Fibroblast of skin of abdomen (primary cell): Measurements from ENCODE around the gene TTC31.

Experiments
- DNase-seq: peaks from one replicate; pipeline ENCODE4 v3.0.0-alpha.2; 2013

The TTC31 gene

DNA sequence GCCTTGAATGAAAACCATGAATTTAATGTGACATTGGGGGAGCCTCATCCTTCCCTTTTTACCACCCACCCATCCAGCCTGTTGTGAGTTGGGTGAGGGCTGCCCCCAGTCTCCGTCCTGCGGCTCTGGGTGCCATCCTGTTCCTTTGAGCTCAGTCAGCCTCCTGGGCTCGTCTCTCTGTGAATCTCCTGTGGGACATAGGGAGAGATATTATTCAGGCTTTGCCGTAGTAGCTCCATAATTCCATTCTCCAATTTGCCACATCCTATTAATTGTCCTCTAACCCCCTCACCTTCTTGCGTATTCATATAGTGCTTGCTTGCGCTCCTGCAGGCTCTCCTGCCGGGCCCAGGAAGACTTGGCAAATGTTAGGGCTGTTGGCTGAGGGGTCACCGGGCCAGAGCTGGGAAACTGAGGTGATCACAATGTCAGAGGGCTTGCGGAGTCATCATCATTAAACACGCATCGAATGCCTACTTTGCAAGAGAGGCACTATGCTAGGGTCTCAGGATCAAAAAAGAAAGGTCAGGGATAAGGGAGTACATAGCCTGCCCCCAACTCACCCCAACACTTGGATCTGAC lies 43.9 kb downstream of the TTC31 start:
- no peak for DNase-seq

DNA sequence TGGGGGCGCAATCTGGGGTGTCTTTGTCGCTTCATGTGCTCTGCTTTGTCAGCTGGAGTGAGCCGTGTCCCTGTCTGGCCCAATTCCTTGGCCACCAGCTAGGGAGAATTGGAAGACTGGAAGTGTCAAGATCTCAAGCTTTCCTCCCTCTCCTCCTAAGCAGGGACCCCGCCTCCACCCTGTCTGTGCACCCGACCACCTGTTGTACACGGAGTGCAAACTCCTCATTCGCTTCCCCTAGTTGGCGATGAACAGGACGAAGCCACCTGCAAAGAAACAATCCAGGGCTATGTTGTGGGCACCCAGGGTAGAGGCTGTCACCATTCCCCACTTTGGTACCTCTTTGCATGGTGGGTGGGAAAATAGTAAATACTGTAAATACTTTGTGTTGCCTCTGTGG lies 44.9 kb downstream of the TTC31 start:
- no peak for DNase-seq

DNA sequence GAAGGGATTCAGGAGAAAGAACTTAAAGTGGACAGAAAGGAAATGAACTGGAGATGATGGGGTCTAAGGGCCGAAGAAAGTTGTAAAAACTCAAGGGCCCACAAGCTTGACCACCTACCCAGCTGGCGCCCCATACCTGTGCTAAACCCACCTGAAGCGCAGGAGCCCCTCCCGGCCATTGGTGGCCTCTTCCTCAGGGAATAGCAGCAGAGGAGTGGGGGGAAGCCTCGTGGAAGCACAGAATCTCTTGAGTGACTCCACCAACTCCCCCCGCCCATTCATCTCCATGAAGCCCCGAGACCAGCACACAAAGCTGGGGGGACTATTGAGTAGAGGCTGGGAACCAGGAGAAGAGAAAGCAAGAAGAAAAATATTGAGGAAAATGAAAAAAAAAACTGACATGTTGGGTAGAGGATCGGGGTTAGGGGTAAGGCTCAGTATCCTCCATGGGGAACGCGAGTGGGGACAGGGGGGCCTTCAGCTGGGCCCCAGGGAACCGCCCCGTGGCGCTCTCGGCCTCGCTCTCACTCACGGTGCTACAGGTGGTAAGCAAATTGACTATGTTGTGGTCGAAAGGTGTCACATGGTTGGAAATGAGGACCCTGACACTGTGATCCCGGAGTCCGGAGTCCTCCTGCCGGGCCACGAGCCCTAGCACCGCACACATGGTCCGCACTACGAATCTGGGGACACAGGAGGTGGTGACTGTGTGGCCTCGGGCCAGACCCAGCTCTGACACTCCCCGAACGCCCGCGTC lies 45.9 kb downstream of the TTC31 start:
- DNase-seq = no peak

DNA sequence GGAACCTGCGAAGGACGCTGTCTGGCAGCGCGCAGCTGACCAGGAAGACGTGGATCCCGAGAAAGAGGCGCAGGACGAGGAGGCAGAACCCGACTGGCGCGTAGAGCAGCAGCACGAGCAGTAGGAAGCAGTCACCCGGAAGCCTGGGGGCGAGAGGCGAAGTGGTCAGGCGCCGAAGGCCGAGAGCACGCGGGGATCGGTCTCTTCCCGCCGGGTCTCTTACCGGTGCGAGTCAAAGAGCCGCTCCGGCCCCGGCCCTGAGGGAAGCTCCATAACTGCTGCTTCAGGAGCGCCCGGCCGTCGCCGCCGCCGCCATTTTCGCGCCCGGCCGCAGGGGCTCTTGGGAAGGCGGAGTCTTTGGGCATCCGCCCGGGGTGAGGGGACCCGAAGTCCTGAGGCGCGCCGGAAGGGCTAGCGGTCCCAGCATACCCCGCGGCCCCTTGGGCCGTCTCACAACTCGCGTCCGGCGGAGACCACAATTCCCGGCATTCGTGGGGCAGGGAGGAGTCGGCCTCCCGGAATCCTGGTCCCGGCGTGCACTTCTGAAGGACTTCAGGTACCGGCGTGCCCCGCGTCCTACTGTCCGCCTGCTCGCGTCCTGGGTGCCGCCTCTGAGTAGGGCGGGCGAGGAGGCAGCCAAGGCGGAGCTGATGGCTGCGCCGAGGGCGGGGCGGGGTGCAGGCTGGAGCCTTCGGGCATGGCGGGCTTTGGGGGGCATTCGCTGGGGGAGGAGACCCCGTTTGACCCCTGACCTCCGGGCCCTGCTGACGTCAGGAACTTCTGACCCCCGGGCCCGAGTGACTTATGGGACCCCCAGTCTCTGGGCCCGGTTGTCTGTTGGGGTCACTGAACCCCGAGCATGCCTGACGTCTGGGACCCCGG lies 46.7 kb downstream of the TTC31 start, which contains the start of the genes AUP1 and HTRA2:
Gene AUP1 (minus strand): TSS at position 350 of the 882 bp plus-strand sequence. CDS start 77 bp downstream, at position 273.
Gene HTRA2 (plus strand): TSS at position 577 of the 882 bp plus-strand sequence. CDS start 74 bp downstream, at position 651.
- peak; percentile 99 for DNase-seq

DNA sequence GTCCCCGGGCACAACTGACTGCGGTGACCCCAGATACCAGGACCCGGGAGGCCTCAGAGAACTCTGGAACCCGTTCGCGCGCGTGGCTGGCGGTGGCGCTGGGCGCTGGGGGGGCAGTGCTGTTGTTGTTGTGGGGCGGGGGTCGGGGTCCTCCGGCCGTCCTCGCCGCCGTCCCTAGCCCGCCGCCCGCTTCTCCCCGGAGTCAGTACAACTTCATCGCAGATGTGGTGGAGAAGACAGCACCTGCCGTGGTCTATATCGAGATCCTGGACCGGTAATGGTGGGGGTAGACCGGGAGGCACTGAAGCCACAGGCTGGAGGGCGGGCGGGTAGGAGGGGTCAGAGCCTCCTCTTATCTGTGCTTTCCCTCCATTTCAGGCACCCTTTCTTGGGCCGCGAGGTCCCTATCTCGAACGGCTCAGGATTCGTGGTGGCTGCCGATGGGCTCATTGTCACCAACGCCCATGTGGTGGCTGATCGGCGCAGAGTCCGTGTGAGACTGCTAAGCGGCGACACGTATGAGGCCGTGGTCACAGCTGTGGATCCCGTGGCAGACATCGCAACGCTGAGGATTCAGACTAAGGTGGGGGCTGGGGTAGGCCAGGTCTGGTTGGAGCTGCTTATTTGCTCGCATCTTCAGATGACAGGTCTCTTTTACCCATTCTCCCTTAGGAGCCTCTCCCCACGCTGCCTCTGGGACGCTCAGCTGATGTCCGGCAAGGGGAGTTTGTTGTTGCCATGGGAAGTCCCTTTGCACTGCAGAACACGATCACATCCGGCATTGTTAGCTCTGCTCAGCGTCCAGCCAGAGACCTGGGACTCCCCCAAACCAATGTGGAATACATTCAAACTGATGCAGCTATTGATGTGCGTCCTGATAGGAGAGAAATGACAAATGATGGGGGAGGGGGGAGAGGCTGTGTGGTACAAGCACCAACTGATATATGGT lies 47.6 kb downstream of the TTC31 start:
- DNase-seq = no peak

DNA sequence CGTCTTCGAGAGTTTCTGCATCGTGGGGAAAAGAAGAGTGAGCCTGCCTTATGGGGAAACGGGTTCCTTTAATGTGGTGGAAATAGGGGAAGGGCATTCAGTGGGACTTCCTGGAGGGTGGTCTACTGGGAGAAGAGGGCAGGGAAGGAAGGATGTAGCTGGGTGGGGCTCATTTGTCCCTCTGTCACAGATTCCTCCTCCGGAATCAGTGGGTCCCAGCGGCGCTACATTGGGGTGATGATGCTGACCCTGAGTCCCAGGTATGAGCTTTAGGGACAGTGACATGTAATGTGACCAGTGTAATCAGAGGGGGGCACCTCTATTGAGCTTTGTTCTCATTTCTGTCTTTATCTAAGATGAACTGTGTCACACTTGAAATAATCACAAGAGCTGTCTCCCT lies 48.8 kb downstream of the TTC31 start:
- DNase-seq = no peak

DNA sequence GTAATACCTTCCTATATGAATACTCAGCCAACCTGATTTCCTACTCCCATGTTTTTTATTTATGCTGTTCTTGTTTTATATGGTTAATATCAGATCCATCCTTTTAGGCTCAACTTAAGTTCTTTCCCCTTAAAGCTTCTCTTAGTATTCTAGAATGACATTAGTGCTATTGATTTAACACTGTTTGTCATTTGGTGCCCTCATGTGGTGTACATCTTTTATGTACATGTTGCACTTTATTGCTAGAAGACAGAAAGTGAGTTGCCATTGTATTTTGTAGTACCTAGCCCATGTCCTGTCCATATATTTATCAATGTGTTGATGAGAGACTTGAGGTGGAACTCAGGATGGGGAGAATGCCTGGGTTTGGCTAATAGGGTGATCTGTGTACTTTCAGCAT lies 49.3 kb downstream of the TTC31 start:
- peak; percentile 45 for DNase-seq

DNA sequence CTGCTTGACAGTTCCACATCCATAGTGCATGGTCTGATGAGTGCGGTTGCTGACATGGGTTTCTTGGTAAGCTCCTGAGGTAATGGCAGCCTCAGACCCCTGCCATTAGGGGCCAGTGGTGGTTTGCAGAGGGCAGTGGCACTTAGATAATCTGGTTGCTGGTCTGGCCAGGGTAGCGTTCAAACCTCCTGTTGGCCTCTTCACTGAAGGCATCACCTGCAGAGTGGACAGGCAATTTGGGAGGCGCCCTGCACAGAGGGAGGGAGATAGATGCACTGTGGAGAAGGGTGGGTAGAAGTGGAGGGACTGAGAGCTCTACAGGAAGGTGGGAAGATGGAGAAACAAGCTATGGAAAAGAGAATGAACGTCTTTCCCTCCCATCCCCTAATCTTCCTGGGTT lies 50.6 kb downstream of the TTC31 start:
- DNase-seq = no peak

DNA sequence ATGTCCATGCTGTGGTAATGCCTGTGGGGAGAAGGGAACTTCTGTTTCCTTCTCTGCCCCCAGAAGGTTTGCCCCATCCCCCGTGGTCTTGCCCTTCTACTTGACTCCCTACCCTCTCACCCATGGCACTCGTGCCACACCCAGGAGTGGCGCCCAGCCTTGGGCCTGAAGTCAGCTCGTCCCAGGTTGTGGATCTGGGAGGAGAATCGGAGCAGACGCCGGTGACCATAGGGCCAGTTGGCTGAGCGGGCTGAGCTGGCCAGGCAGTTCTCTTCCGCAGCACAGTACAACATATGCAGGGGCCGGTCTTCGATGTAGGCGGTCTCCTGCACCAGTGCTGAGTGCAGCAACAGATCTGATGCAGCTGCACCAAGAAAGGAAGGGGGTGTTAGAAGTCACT lies 51.5 kb downstream of the TTC31 start:
- DNase-seq = no peak

DNA sequence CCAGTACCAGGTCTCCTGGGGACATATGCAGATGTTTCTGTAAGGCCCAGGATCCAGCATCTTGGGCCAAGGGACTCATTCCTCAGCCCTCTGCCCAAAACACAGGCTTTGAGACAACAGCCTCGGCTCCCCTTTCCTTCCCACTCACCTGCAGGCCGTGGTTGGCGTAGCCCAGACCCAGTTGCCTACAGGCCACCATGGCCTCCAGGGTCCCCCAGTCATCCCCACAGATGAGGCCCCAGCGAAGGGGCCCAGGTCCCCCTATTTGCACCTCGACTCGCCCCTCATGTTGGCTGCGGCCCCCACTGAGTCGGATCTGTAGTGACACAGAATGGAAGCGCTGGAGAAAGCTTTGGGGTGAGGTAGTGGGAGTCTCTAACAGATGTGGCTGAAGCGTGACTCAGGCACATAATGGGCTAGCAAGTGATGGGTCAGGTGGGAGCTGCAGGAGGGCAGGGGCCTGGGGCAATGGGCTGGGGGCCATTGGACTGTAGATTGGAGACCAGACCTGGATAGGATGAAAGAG lies 52.6 kb downstream of the TTC31 start:
- no peak for DNase-seq

DNA sequence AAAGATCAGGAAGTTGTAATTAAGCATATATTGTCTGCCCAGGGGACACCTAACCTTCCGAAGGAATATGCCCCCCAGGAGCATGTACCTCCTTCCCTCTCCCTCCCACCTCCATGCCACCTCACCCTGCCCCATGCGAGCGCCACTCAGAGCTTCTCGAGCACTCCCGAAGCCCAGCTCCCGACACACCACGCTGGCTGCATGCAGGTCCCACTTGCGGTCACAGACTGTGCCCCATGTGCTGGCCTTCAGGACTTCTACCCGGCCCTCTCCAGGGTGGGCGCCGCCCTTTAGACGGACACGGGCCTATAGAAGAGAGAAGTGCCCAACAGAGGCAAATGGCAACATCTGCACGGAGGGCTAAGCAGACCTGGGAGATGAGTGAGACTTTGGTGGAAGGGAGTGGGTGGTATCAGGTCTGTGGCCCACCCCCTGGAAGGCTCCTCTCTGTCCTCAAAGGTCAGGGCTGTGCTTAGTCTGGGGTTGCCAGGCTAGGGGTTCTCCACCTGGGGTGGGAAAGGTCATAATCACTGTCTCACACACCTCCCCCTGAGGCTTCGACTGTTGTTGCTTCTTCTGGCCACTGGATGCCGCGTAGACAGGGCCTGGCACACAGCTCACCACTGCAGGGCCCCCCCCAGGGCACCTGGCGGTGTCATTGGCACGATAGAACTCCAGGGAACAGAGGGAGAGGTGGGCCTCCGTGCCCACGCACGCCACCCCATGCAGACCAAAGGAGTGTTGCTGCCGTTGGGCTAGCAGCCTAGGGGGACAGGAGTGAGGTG lies 53.5 kb downstream of the TTC31 start:
- no peak for DNase-seq

DNA sequence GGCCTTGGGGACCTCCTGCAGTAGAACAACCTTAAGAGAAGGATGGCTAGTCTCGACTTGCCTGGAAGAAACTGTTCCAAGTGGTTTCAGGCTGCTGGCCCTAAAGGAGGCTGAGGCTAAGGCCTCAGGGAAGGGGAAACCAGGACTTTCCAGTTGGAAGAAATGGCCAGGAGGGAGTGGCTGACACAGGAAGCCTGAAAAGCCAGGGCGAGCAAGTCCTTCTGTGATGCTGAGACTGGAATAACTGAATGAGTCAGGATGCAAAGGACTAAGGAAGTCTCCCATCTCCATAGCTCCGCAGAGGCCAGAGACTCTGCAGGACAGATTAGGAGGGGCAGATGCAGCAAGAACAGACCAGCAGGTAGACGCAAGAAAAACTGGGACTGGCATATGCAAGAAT lies 54.3 kb downstream of the TTC31 start:
- no peak for DNase-seq

DNA sequence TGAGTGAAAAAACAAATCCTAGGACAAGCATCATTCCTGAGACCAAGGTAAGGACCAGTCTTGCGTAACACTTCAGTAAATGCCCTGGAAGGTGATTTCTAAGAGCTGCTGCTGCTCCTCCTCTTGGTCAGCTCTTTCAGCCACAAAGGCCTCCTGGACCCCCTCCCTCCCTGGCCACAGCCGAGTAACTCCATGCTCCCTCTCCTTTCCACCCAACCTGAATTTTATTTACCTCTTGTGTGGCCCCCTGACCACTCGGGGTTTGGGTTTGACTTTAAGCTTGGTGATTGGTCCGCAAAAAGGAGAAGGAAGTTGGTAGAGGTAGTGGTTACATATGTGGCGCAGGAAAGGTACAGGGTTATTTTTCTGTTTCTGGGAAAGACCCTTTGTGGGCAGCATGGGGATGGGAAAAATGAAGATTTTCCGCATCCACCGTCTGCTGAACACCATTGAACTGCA lies 56.0 kb downstream of the TTC31 start:
- no peak for DNase-seq

DNA sequence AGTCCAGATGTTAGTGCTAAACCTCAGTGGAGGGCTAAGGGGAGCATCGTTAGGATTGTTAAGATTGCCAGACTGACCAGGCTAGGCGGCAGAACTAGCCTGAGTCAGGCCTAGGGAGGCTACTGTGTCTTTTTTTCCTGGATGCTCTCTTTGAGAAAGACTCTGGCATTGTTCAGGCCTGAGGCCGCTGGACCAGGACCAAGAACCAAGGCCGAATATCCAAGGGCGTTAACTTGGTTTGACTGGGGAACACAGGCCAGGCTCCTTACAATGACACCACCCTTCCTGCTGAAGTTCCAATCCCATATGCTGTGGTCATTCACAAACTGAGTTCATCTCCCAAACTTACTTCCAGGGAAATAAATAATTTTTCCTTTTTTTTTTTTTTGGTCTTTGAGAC lies 57.4 kb downstream of the TTC31 start:
- no peak for DNase-seq

DNA sequence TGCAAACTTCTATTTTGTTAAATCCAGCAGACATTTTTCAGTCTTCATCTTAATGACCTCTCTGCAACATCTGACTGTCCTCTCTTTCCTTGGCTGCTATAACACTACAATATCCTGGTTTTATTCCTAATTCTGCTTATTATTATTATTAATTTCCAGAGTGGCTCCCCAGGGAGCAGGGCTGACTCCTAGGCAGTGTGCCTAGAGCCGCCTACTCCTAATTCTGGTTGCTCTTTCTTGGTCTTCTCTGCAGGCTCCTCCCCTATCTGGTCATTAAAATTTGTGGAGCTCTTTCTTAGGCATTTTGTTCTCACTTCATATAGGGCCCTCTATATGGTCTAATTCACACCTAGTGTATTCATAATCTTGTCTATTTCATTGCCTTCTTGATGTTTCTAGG lies 60.1 kb downstream of the TTC31 start:
- DNase-seq = no peak
